HG03565 (cell line): ENCODE results near the gene C16orf54.
"Not testable (repeated sequence)": the region's sequence is repeated elsewhere in the genome, so short reads cannot be mapped to it uniquely, and the experiment has no call there.

ENCODE experiments used
- ATAC-seq: cut with Tn5 transposase; IDR thresholded peaks from one replicate; pipeline ENCODE4 v1.9.1; 2021; ENCODE audit warnings: mild to moderate bottlenecking, moderate library complexity; ENCODE audit not compliant: unreplicated experiment

C16orf54 gene, protein sequence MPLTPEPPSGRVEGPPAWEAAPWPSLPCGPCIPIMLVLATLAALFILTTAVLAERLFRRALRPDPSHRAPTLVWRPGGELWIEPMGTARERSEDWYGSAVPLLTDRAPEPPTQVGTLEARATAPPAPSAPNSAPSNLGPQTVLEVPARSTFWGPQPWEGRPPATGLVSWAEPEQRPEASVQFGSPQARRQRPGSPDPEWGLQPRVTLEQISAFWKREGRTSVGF

DNA sequence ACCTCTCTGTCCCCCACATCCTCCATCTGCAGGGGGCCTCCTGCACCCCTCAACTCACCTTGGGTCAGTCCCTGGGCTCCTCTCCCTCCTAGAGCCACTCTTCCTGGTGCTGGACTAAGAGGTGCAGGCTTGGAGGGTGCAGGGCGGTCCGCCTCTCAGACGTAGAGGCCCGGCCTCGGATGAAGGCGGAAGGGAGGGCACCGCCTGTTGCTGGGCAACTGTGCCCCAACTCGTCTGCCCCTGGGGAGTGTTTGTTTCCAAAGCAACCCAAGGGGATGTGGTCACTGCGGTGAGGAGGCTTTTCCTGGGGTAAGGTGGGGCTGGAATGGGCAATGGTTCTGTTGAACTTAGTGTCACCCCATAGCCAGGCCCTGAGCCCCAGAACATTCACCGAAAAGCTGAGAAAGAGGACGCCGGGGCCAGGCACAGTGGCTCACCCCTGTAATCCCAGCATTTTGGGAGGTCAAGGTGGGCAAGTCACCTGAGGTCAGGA is at the start of gene C16orf54:
C16orf54 (minus strand) TSS at position 138 of the 493 bp plus-strand sequence. CDS start 1,039 bp downstream, outside the sequence.
- ATAC-seq: peak; percentile 64

- no peak for ATAC-seq
These were observed 48.5 kb upstream of the C16orf54 start for GRCh38 chr16:29794231-29794710.

GRCh38 chr16:29793153-29793552 is 47.4 kb upstream of the C16orf54 start:
- ATAC-seq: not testable (repeated sequence)

GRCh38 chr16:29791845-29792807 is 46.3 kb upstream of the C16orf54 start:
- no peak for ATAC-seq

DNA sequence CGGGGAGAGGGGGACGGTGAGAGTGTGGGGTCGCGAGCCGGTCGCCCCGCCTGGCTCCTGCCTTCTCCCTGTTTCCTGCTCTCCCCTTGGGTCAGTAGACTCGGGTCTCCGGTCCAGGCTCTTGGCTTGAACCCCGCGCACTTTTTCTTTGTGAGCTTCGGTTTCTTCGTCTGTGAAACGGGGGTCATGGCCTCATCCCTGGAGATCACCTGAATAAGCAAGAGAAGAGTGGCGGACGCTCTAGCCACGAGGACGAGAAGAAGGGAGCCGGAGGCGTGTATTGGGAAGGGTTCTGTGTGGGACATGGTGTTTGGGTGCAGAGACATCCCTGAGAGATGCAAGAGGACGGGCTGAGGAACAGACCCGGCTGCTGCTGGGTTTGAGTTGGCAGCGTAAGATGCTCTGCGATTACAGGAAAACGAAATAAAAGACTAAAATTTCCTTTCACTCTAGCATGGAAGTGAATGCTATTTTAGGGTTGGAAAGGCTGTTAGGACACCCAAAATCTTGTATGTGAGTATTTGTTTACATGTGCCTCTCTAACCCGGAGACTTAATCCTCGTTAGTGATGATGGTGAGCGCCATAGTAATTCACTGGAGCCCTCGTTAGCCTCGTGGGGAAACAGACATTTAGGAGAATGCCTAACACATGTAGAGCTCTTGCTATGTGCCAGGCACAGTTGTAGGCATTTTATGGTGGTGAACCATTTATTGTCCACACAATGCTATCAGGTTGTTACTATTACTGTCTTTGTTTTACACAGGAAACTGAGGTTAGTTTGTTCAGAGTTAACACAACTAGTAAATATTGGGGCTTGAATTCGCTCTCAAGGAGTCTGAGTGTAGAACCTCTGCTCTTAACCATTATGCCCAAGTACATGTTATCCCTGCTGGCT is 45.4 kb upstream of the C16orf54 start:
- ATAC-seq: no peak

- peak; percentile 91 for ATAC-seq
These were observed 44.6 kb upstream of the C16orf54 start, which contains the start of gene KIF22 for GRCh38 chr16:29790183-29790948. TSS of gene KIF22 (plus strand) at chr16:29790751. CDS start at chr16:29790760, 9 bp downstream.

GRCh38 chr16:29789775-29790182 is 44.0 kb upstream of the C16orf54 start:
- ATAC-seq: no peak

GRCh38 chr16:29787155-29787554 is 41.4 kb upstream of the C16orf54 start:
- ATAC-seq: not testable (repeated sequence)

GRCh38 chr16:29784901-29785500 is 39.2 kb upstream of the C16orf54 start:
- no peak for ATAC-seq

DNA sequence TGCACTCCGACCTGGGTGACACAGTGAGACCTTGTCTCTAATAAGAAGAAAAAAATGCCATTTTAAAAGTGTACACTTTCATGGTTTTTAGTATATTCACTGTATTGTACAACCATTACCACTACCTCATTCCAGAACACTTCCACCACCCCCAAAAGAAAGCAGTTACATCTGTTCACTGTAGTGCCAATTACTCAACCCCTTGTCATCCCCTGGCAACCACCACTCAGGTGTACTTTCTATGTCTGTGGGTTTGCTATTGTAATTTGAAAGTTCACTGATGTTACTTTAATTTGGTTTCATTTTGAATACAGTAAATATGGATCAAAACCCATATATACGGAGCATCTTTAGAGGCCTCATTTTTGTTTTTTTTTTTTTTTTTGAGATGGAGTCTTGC is 38.4 kb upstream of the C16orf54 start:
- ATAC-seq: no peak

- not testable (repeated sequence) for ATAC-seq
These were observed 37.5 kb upstream of the C16orf54 start for GRCh38 chr16:29783094-29783953.

DNA sequence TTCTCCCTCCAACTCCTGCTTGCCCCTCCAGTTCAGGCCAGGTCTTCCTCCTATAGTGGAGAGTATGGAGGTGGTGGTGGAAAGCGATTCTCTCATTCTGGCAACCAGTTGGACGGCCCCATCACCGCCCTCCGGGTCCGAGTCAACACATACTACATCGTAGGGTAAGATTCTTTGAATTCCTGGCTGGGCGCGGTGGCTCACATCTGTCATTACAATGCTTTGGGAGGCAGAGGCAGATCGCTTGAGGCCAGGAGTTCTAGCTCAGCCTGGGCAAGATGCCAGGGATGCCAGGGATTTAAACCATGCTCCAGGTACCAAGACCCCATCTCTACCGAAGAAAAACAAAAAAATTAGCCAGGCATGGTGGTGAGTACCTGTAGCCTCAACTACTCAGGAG is 33.7 kb upstream of the C16orf54 start:
- no peak for ATAC-seq

GRCh38 chr16:29777576-29778350 is 32.0 kb upstream of the C16orf54 start, which contains the start of gene ZG16:
TSS of gene ZG16 (plus strand) at chr16:29778256. CDS start at chr16:29779267, 1,011 bp downstream.
- no peak for ATAC-seq

GRCh38 chr16:29775742-29776408 is 30.1 kb upstream of the C16orf54 start:
- no peak for ATAC-seq

- ATAC-seq: no peak
These were observed 28.9 kb upstream of the C16orf54 start for GRCh38 chr16:29774730-29775129.

- not testable (repeated sequence) for ATAC-seq
These were observed 26.5 kb upstream of the C16orf54 start for GRCh38 chr16:29772330-29772729.
